DMS153 treated with DMSO at 0.1 percent for 48 hours (cell line): Measurements from ENCODE around the gene CSNK1E.

Source experiments
- DNase-seq: peaks from one replicate; lab custom pipeline; 2025; ENCODE audit not compliant: unreplicated experiment; lab: John Stamatoyannopoulos, UW

The CSNK1E gene

DNA sequence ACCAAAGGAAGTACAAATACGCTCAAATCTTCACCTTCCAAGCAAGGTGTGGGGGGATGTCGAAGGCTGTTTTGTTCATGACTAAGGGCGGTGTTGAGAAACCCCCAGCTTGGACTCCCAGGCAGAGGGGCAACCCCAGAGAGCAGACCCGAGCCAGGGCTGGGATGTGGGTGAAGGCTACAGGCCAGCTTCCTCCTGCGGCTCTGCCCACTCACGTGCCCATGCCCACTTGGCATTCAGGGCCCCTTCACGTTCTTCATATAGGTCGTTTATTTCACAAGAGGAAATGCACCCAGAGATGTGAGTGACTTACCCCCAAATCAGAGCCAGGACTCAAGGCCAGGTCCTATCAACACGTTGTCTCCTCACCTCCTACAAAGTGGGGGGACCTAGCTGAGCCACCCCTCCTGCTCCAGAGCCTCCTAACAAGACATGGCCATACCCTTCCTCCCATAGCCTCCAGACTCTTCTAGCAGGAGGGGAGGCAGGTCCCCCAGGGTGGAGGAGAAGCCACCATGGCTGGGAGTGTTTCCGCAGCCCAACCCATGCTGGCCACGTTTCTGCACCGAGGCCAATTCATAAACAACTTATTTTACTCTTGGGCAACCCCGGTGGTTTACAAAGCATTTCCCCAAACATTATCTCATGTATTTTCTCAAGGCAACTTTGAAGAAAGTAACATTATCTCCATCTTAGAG lies 66.4 kb downstream of the CSNK1E start:
- DNase-seq, result no peak

GRCh38 chr22:38249803-38250642 lies 67.2 kb downstream of the CSNK1E start:
- DNase-seq, result no peak

GRCh38 chr22:38249301-38249700 lies 67.9 kb downstream of the CSNK1E start:
- DNase-seq, result no peak

DNA sequence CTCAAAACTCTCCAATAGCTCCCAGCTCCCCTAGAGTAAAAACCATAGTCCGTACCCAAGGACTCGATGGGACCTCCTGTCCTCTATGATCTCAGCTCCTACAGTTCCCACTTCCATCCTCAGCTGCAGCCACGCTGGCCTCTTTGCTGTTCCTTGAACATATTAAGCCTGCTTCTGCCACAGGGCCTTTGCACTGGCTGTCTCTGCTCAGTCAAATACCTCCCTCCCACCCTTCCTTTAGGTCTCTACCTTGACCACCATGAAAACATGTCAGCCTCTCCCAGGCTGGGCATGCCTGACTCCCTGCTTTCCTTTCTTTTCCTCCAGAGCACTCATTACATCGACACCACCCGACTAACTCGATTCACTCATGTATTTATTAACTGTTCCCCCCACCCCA lies 69.0 kb downstream of the CSNK1E start:
- DNase-seq, result no peak

GRCh38 chr22:38247713-38248112 lies 69.5 kb downstream of the CSNK1E start:
- DNase-seq, result no peak

- DNase-seq, result no peak
Observed at GRCh38 chr22:38246692-38247091, 70.5 kb downstream of the CSNK1E start.

DNA sequence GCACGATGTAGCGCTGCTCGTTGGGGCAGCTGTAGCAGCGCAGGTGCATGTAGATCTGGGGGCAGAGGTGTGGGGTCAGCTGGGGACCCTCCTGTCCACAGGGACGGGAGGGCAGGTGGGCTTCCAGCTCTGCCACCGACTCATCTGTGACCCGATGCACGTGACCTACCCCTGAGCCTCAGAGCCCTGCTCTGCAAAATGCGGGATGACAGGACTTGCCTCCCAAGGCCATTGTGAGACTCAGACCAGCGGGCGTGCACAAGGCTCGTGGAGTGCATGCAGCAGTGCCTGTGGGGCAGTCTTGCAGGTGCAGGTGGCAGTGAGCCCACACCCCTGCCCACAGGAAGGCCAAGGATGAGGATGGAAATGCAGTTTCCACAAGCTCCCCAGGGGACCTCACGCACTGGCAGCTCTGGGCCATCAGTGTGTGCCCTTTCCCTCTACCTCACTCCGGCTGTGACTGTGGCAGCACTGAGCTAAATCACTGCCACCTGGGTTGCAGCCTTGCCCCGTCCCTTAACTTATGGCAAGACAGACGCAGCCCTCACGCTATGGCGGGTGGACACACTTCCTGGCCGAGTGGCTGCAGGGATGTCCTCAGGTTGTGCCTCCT lies 71.1 kb downstream of the CSNK1E start:
- no peak for DNase-seq

DNA sequence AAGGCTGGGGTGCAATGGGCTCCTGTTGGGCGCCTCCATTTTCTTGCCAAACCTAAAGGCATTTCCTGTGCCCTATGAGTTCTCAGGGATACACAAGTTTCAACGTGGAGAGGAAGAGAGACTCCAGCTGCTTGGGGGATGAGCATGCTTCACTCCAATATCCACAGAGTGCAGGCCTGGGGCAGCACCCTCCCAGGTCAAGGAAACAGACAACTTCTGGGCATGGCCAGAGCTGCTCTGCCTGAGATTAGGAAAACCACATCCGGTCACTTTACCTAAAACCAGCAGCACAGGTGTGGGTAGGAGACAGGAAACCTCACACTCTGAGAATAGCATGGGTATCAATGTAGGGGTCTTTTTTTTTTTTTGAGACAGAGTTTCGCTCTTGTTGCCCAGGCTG lies 73.1 kb downstream of the CSNK1E start:
- DNase-seq, result no peak

GRCh38 chr22:38243007-38243765 lies 74.0 kb downstream of the CSNK1E start:
- DNase-seq, result peak; percentile 95

DNA sequence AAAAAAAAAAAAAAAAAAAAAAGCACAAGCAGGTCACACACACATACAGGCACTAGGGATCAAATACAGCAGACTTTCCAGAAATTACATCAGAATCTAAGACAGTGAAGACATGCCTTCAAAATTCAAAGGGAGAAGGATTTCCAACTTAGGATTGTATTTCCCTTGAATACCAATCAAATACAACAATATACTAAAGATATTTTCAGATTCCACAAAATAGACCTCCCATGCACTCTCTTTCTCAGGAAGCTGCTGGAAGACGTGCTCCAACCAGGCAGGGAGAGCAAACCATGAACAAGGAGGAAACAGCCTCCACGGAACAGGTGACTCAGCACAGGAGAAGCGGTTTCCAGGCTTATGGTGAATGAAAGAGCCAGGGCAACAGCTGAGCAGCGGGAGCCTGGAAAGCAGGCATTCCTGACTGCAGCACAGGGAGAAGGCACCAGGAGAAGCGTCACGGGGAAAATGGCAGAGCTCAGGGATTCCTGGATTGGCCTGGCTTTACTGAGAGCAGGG lies 76.4 kb downstream of the CSNK1E start:
- DNase-seq, result peak; percentile 66
